GM12878 (cell line): Measurements from ENCODE around the gene ATN1. TPM values are rescaled to one million over a fixed set of nuclear protein-coding genes. Genes with fewer than 3 reads are reported as not detected.

Experiments
- ATAC-seq: fragments of 200-7000 bp; cut with Tn5 transposase; 3 replicates; pipeline ENCODE4 v1.9.1; 2020; ENCODE audit warnings: mild to moderate bottlenecking, moderate library complexity
- BruUV-seq: library from RNA; stranded (reverse); fragments of 400-500 nt; replicated peaks from 2 replicates; lab custom pipeline; 2021; lab: Mats Ljungman, UMichigan
- CTCF ChIA-PET: fragments of 300-600 bp; sonication (Branson Sonifier 250); formaldehyde crosslinking; extraction: SDS; loops from one replicate; lab custom pipeline; 2021; ENCODE audit warnings: inconsistent platforms; lab: Yijun Ruan, JAX
- POLR2A ChIA-PET: fragments of 350-600 bp; formaldehyde crosslinking; extraction: SDS; loops from one replicate; lab custom pipeline; 2021; ENCODE audit warnings: inconsistent platforms; lab: Charles Lee
- RAD21 ChIA-PET: fragments of 300-600 bp; sonication (Branson Sonifier 250); formaldehyde crosslinking; loops from one replicate; lab custom pipeline; 2023; ENCODE audit warnings: antibody characterized with exemption; ENCODE audit not compliant: unreplicated experiment; lab: Charles Lee
- SMC1A ChIA-PET: fragments of 300-600 bp; sonication (Branson Sonifier 250); formaldehyde crosslinking; loops from one replicate; lab custom pipeline; 2023; ENCODE audit not compliant: unreplicated experiment, uncharacterized antibody; lab: Charles Lee
- DNase-seq: peaks from one replicate; pipeline ENCODE4 v3.0.0-alpha.2; 2011; ENCODE audit warnings: low read depth, low spot score
- FAIRE-seq: peaks from 3 replicates; lab custom pipeline; 2011; peaks lifted over from hg19 to GRCh38; lab: Jason Lieb, UNC
- H2AFZ ChIP-seq: 2 replicates; pipeline ENCODE4 v1.6.0; 2011; ENCODE audit warnings: low read depth, low read length, control low read depth; ENCODE audit not compliant: control insufficient read depth
- H3K27ac ChIP-seq: 2 replicates; pipeline ENCODE4 v1.5.1; 2011; ENCODE audit warnings: control low read depth; ENCODE audit not compliant: control insufficient read depth, insufficient read depth
- H3K27me3 ChIP-seq, 2 experiments: replicated peaks in 1 of 2; 2 replicates each; pipeline versions ENCODE4 v1.6.0 to v1.6.1; 2011; ENCODE audit warnings: low read length in 1 of 2; ENCODE audit not compliant: control insufficient read depth in 2 of 2, insufficient read depth in 2 of 2
- H3K36me3 ChIP-seq, 2 experiments: 2 replicates each; pipeline ENCODE4 v1.5.1; 2011; ENCODE audit warnings: low read length in 1 of 2; ENCODE audit not compliant: control insufficient read depth in 2 of 2, insufficient read depth in 2 of 2
- H3K4me1 ChIP-seq: 2 replicates; pipeline ENCODE4 v1.6.1; 2011; ENCODE audit warnings: mild to moderate bottlenecking, low read length, moderate library complexity, mixed read lengths; ENCODE audit not compliant: control insufficient read depth, insufficient read depth
- H3K4me2 ChIP-seq: 2 replicates; pipeline ENCODE4 v1.6.0; 2011; ENCODE audit warnings: control low read depth; ENCODE audit not compliant: control insufficient read depth, insufficient read depth
- H3K4me3 ChIP-seq: fragments of 200-600 bp; sonication (generic); 2 replicates; pipeline ENCODE4 v1.5.1; 2016
- H3K79me2 ChIP-seq: 2 replicates; pipeline ENCODE4 v1.6.0; 2011; ENCODE audit warnings: low read length; ENCODE audit not compliant: control insufficient read depth, insufficient read depth
- H3K9ac ChIP-seq: 2 replicates; pipeline ENCODE4 v1.8.0; 2011; ENCODE audit warnings: low read length, control low read depth, mixed read lengths; ENCODE audit not compliant: control insufficient read depth, insufficient read depth
- H3K9me3 ChIP-seq: replicated peaks from 3 replicates; pipeline ENCODE4 v1.5.1; 2011; ENCODE audit warnings: mild to moderate bottlenecking, low read length; ENCODE audit not compliant: control insufficient read depth, insufficient read depth
- H4K20me1 ChIP-seq: 2 replicates; pipeline ENCODE4 v1.6.0; 2011; ENCODE audit not compliant: control insufficient read depth, insufficient read depth
- FOXM1 ChIP-seq: IDR thresholded peaks from 2 replicates; pipeline ENCODE4 v1.6.1; 2012; ENCODE audit warnings: low read depth, mild to moderate bottlenecking, inconsistent platforms, low read length, moderate library complexity
- HDGF ChIP-seq: fragments of 450-650 bp; IDR thresholded peaks from 2 replicates; pipeline ENCODE4 v1.6.1; 2016; ENCODE audit warnings: antibody characterized with exemption
- MEF2A ChIP-seq: IDR thresholded peaks from 2 replicates; pipeline ENCODE4 v1.6.1; 2011; ENCODE audit warnings: low read depth, mild to moderate bottlenecking, low read length, moderate library complexity; ENCODE audit not compliant: insufficient read depth
- MLLT1 ChIP-seq: fragments of 450-650 bp; IDR thresholded peaks from 2 replicates; pipeline ENCODE4 v1.6.1; 2016; ENCODE audit warnings: mild to moderate bottlenecking
- NRF1 ChIP-seq: conservative IDR thresholded peaks from 2 replicates; pipeline ENCODE4 v1.6.1; 2011; ENCODE audit warnings: mild to moderate bottlenecking, low read depth, low read length, improper control_type of control experiment
- POLR2A ChIP-seq: IDR thresholded peaks from 2 replicates; pipeline ENCODE4 v1.6.1; 2011; ENCODE audit warnings: low read depth, mild to moderate bottlenecking, low read length
- RELB ChIP-seq: fragments of 450-650 bp; IDR thresholded peaks from 2 replicates; pipeline ENCODE4 v1.6.1; 2017; ENCODE audit warnings: low read depth, mild to moderate bottlenecking, moderate library complexity
- WRNIP1 ChIP-seq: IDR thresholded peaks from 2 replicates; pipeline ENCODE4 v1.6.1; 2011; ENCODE audit warnings: low read depth, low read length, improper control_type of control experiment, borderline replicate concordance
- WGBS: methylation state at CpG from one replicate; pipeline ENCODE4 v1.1.6; 2016; ENCODE audit warnings: low lambda C conversion rate; ENCODE audit not compliant: insufficient replicate concordance, insufficient coverage; ENCODE audit errors: missing lambda C conversion rate; 5-methylcytosine and 5-hydroxymethylcytosine counted together
- in situ Hi-C: fragments of 300-500 bp; cut with MboI; formaldehyde crosslinking; loops from 9 replicates; pipeline ENCODE4 v1.14.3; 2018; ENCODE audit warnings: mixed read lengths
- intact Hi-C: fragments of 100-400 bp; cut with micrococcal nuclease; formaldehyde crosslinking; loops from one replicate; pipeline ENCODE4 v1.14.2; 2022; ENCODE audit not compliant: unreplicated experiment
- polyA plus RNA-seq, 11 experiments: library from polyadenylated mRNA; depleted of rRNA in 4 of 11; unstranded in 6 of 11; stranded (reverse) in 5 of 11; fragments of >200 nt; fragmentation: Nextera tagmentation in 4 of 11; fragmentation: Illumina TruSeq in 1 of 11; extraction: Ambion mirVana in 4 of 11; extraction: Trizol in 1 of 11; gene quantifications; 1 replicate in 1 of 11; 2 replicates in 10 of 11; pipeline versions ENCODE4 v1.2.1 to v1.2.3, GENCODE V29; 2011 to 2016; ENCODE audit warnings: inconsistent platforms in 2 of 11, missing spikeins in 2 of 11, low read depth in 1 of 11
- total RNA-seq, 4 experiments: library from RNA; depleted of rRNA in 3 of 4; stranded (reverse); fragments of >200 nt in 3 of 4; fragmentation: Illumina TruSeq in 1 of 4; extraction: Trizol in 1 of 4; gene quantifications; 2 replicates each; pipeline versions ENCODE4 v1.2.1 to v1.2.3, GENCODE V29; 2013 to 2021

Gene ATN1
- total and polyA plus RNA-seq, 10 of the 15 experiments (the other 5 are each of a cell fraction or from before 2014, with no cell fraction given), result 0.08 to 44.5 (median 5.0) TPM

- TF ChIP-seq MEF2A (no peak), POLR2A (peak; percentile 51)
- Histone ChIP-seq H3K27ac (peak overlapping the region; percentile 75), H3K4me2 (peak overlapping the region; percentile 95), H3K4me3 (peak overlapping the region; percentile 95), H3K9me3 (no peaks in the 10 kb centered on the region), H4K20me1 (no peaks in the 10 kb centered on the region), H3K9ac (peak overlapping the region; percentile 79), H3K4me1 (peaks cover 31% of the 10 kb centered on the region), H2AFZ (no peak overlapping the region), H3K36me3 (peaks cover 0 to 3% of the 10 kb centered on the region in 2 experiments; a peak in 1 of 4 replicates), H3K79me2 (peaks cover 41% of the 10 kb centered on the region), H3K27me3 (no peaks in the 10 kb centered on the region)
- ChIA-PET RAD21 (interaction anchor here (1.2 to 1.5 kb wide), 4 partner anchors 16 to 90 kb away, joined by 3 to 5 read pairs (median 5); partner anchors contain the start of genes C12orf57, CDCA3, LPCAT3 and RNU7-1), SMC1A (interaction anchor here (1.3 to 1.8 kb wide), 2 partner anchors 10 to 15 kb away, joined by 4 to 5 read pairs; partner anchors contain the start of genes C12orf57 and RNU7-1), CTCF (interaction anchor here (1.0 to 2.2 kb wide), 6 partner anchors 10 to 184 kb away, joined by 3 to 9 read pairs (median 4); partner anchors contain the start of genes C12orf57, C1RL and RNU7-1), POLR2A (interaction anchor here (0.6 to 4.8 kb wide), 5 partner anchors 9 to 90 kb away, joined by 3 to 28 read pairs (median 4); partner anchors contain the start of gene LPCAT3)
- FAIRE-seq (no peak), DNase-seq (no peak), ATAC-seq (0 out of 3 replicates have a peak, but pooled peaks have one; percentile 2)
- no TSS peak for BruUV-seq
- intact Hi-C loops, result no loop called here
- in situ Hi-C loops, result no loop called here
- WGBS, result 0% methylated on average over 3 of the region's 79 CpGs
Observed at GRCh38 chr12:6928022-6928702, 403 bp downstream of the ATN1 start.

GRCh38 chr12:6928703-6929407, 1.1 kb downstream of the ATN1 start:
- Histone ChIP-seq H3K36me3 (no peaks in the 10 kb centered on the region; a peak in 1 of 4 replicates), H3K9ac (peak overlapping the region; percentile 79), H4K20me1 (no peaks in the 10 kb centered on the region), H3K27ac (peak overlapping the region; percentile 75), H3K4me2 (peak overlapping the region; percentile 95), H3K27me3 (no peaks in the 10 kb centered on the region), H3K4me3 (peak overlapping the region; percentile 95), H3K4me1 (peaks cover 24% of the 10 kb centered on the region), H3K79me2 (peaks cover 41% of the 10 kb centered on the region), H2AFZ (no peak overlapping the region), H3K9me3 (no peaks in the 10 kb centered on the region)
- SMC1A ChIA-PET, result interaction anchor here (1.3 to 1.8 kb wide), 2 partner anchors 9 to 15 kb away, joined by 4 to 5 read pairs; partner anchors contain the start of genes C12orf57 and RNU7-1
- RAD21 ChIA-PET, result interaction anchor here (0.7 to 1.5 kb wide), 7 partner anchors 15 to 239 kb away, joined by 3 to 5 read pairs (median 3); partner anchors contain the start of genes C12orf57, CDCA3, LPCAT3 and RNU7-1
- CTCF ChIA-PET, result interaction anchor here (1.0 to 2.2 kb wide), 8 partner anchors 9 to 183 kb away, joined by 3 to 9 read pairs (median 4); partner anchors contain the start of genes C12orf57, C1RL and RNU7-1
- POLR2A ChIA-PET, result interaction anchor here (0.6 to 1.8 kb wide), 5 partner anchors 9 to 89 kb away, joined by 3 to 8 read pairs (median 4); partner anchors contain the start of gene LPCAT3
- DNase-seq (no peak), ATAC-seq (peak; percentile 7; the same call in 1 of the 3 replicates), FAIRE-seq (no peak)
- BruUV-seq, result TSS peak; percentile 42
- WGBS, result 41% methylated on average over 19 of the region's 19 CpGs
- in situ Hi-C loops, result no loop called here
- intact Hi-C loops, result no loop called here
- TF ChIP-seq RELB (peak; percentile 15; the same call in 1 of the 2 replicates), NRF1 (no peak), HDGF (0 out of 2 replicates have a peak, but pooled peaks have one; percentile 36), WRNIP1 (no peak), MLLT1 (0 out of 2 replicates have a peak, but pooled peaks have one; percentile 35), FOXM1 (no peak)
